Lung (tissue), 16 donors: ENCODE data around the gene PSMA8. TPM values are rescaled to one million over a fixed set of nuclear protein-coding genes. Genes with fewer than 3 reads are reported as not detected.

Experiments
- ATAC-seq: fragments of 200-7000 bp; cut with Tn5 transposase; one replicate; pipeline ENCODE4 v1.9.1; 2020; ENCODE audit warnings: moderate number of reproducible peaks; ENCODE audit not compliant: insufficient read depth, low FRiP score
- DNase-seq, 3 donors: peaks; one replicate each; pipeline ENCODE4 v3.0.0-alpha.2; 2013 to 2017
- H3K27ac ChIP-seq, 2 donors: one replicate each; pipeline ENCODE4 v1.5.1; 2013; ENCODE audit warnings: mild to moderate bottlenecking in 2 of 2, moderate library complexity in 2 of 2, control low read depth in 1 of 2, inconsistent platforms in 1 of 2, low read depth in 1 of 2, low read length in 1 of 2
- H3K27me3 ChIP-seq, 3 donors: one replicate each; pipeline ENCODE4 v1.5.1; 2013; ENCODE audit warnings: low read length in 2 of 3; ENCODE audit not compliant: control insufficient read depth in 3 of 3, insufficient read depth in 3 of 3
- H3K36me3 ChIP-seq, 4 donors: one replicate each; pipeline ENCODE4 v1.5.1; 2013; ENCODE audit warnings: low read length in 4 of 4, mild to moderate bottlenecking in 1 of 4, moderate library complexity in 1 of 4; ENCODE audit not compliant: control insufficient read depth in 4 of 4, insufficient read depth in 4 of 4
- H3K4me1 ChIP-seq, 5 donors: one replicate each; pipeline ENCODE4 v1.5.1; 2013; ENCODE audit warnings: low read length in 5 of 5, mild to moderate bottlenecking in 2 of 5, moderate library complexity in 1 of 5; ENCODE audit not compliant: control insufficient read depth in 5 of 5, insufficient read depth in 5 of 5
- H3K4me3 ChIP-seq: one replicate; pipeline ENCODE4 v1.5.1; 2013; ENCODE audit warnings: mild to moderate bottlenecking, control low read depth, moderate library complexity
- H3K9ac ChIP-seq, 2 donors: one replicate each; pipeline ENCODE4 v1.5.1; 2013; ENCODE audit warnings: low read length in 2 of 2, control low read depth in 1 of 2; ENCODE audit not compliant: insufficient read depth in 1 of 2
- H3K9me3 ChIP-seq, 4 donors: one replicate each; pipeline ENCODE4 v1.5.1; 2013; ENCODE audit warnings: low read length in 3 of 4, mild to moderate bottlenecking in 1 of 4, moderate library complexity in 1 of 4; ENCODE audit not compliant: control insufficient read depth in 4 of 4, insufficient read depth in 3 of 4
- WGBS, 2 donors: extraction: QIAGEN DNeasy Blood & Tissue Kit; methylation state at CpG; one replicate each; pipeline ENCODE4 v1.1.7; 2013; 5-methylcytosine and 5-hydroxymethylcytosine counted together
- long read RNA-seq, 5 donors: transcript quantifications; one replicate each; lab custom pipeline, GENCODE V29; 2026
- polyA plus RNA-seq, 2 donors: library from polyadenylated mRNA; stranded (reverse); fragments of 200-250 nt; gene quantifications; one replicate each; pipeline ENCODE4 v1.2.1, GENCODE V29; 2013
- total RNA-seq, 2 donors: library from RNA; depleted of rRNA in 1 of 2; stranded (reverse); fragments of >200 nt in 1 of 2; gene quantifications; one replicate each; pipeline ENCODE4 v1.2.1, GENCODE V29; 2014 to 2021
- TF ChIP-seq, protein P1 (sequence below): IDR thresholded peaks from 2 replicates; pipeline ENCODE4 v1.5.1; 2012; ENCODE audit warnings: mild to moderate bottlenecking; ENCODE audit errors: control extremely low read depth, extremely low read depth
- donor health status: control.
- donor health status: control.
- donor health status: Bipolar disorder and iron deficiency.
- donor health status: healthy.
- donor health status: DM: yes; HTN: yes; CAD: no.

The PSMA8 gene
- not detected for total RNA-seq
- polyA plus RNA-seq: under 1 TPM in 1 of 2 donors, not detected in 1; 0.07 TPM
- long read RNA-seq, donor 1: 0 reads
- long read RNA-seq, donor 2: 0 reads
- long read RNA-seq, donor 3: 0 reads
- long read RNA-seq, donor 4: 0 reads
- long read RNA-seq, donor 5, partial matches to known transcripts: 6 of 6 reads
- long read RNA-seq, donor 5, other reads (novel, unspliced or antisense): 0 of 6 reads

DNA sequence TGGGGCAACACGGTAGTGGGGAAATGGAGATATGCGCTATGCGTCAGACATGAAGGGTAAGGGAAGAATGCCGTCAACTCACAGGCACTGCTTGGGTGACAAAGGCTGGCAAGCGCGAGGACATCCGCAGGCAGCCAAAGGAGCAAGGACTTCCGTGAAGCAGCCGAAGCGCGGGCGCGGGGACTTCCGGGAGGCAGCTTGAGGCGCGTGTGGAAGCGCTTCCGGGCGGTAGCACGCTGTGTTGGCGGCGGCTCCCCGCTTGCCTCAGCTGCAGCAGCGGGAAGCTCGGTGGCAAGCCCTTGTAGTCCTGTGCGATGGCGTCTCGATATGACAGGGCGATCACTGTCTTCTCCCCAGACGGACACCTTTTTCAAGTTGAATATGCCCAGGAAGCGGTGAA lies at the start of gene PSMA8:
PSMA8 (plus strand) TSS at position 218 of the 400 bp plus-strand sequence; CDS start at position 315, 97 bp downstream.
- H3K9me3 ChIP-seq: peaks cover 0 to 4% (median 0%) of the 10 kb centered on the region in 4 donors
- H3K4me3 ChIP-seq: no peak within 1 kb of the TSS
- peak in 1 of 3 donors; percentile 44 for DNase-seq
- ATAC-seq: no peak
- no peak within 1 kb of the TSS for H3K27ac ChIP-seq
- TF ChIP-seq, protein P1, sequence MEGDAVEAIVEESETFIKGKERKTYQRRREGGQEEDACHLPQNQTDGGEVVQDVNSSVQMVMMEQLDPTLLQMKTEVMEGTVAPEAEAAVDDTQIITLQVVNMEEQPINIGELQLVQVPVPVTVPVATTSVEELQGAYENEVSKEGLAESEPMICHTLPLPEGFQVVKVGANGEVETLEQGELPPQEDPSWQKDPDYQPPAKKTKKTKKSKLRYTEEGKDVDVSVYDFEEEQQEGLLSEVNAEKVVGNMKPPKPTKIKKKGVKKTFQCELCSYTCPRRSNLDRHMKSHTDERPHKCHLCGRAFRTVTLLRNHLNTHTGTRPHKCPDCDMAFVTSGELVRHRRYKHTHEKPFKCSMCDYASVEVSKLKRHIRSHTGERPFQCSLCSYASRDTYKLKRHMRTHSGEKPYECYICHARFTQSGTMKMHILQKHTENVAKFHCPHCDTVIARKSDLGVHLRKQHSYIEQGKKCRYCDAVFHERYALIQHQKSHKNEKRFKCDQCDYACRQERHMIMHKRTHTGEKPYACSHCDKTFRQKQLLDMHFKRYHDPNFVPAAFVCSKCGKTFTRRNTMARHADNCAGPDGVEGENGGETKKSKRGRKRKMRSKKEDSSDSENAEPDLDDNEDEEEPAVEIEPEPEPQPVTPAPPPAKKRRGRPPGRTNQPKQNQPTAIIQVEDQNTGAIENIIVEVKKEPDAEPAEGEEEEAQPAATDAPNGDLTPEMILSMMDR: no peak
- no peaks in the 10 kb centered on the region for H3K36me3 ChIP-seq
- WGBS, 2 donors: 60 to 61% methylated on average over 30 to 31 of the region's 31 CpGs
- peaks cover 0 to 3% (median 0%) of the 10 kb centered on the region in 5 donors for H3K4me1 ChIP-seq
- no peaks in the 10 kb centered on the region for H3K27me3 ChIP-seq
- H3K9ac ChIP-seq: no peak within 1 kb of the TSS

DNA sequence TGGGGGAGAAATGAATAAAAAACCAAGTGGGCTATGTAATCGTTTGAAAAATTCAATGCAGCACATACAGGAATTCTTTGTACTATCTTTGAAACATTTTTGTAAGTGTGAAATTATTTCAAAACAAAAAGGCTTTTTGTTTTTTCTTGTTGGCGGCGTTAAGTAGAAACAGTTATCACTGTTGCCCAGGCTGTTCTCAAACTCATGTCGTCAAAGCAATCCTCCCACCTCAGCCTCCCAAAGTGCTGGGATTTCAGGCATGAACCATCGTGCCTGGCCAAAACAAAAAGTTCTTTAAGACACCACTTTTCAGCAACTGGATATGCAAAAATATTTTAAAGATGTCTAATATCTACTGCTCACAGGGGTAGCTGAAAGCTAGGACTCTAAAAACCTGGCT lies 48.6 kb upstream of the PSMA8 start:
- H3K27me3 ChIP-seq: no peaks in the 10 kb centered on the region
- H3K4me1 ChIP-seq: peaks cover 0 to 23% (median 2%) of the 10 kb centered on the region in 5 donors
- WGBS, 2 donors: 94 to 95% methylated on average over 5 of the region's 5 CpGs
- no peak overlapping the region for H3K4me3 ChIP-seq
- ATAC-seq (no peak), DNase-seq (no peak)
- H3K9ac ChIP-seq: no peak overlapping the region
- H3K36me3 ChIP-seq: peaks cover 2 to 34% (median 16%) of the 10 kb centered on the region in 4 donors
- H3K9me3 ChIP-seq: no peaks in the 10 kb centered on the region
- TF ChIP-seq, protein P1: no peak
- no peak overlapping the region for H3K27ac ChIP-seq

DNA sequence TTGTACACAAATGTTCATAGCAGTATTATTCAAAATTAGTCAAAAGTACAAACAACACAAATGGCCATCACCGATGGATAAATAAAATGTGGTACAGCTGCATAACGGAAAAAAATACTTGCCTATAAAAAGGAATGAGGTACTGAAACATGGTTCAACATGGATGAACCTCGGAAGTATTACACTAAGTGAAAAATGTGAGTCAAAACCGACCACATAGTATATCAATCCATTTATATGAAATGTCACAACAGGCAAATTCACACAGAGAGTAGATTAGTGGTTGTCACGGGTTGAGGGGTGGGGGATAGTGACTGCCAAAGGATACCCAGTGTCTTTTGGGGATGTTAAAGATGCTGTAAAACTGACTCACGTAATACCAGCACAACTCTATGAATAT lies 46.7 kb upstream of the PSMA8 start:
- ATAC-seq (no peak), DNase-seq (no peak)
- Histone ChIP-seq H3K27ac (no peak overlapping the region), H3K4me1 (peaks cover 0 to 27% (median 5%) of the 10 kb centered on the region in 5 donors), H3K36me3 (peaks cover 0 to 28% (median 13%) of the 10 kb centered on the region in 4 donors), H3K27me3 (no peaks in the 10 kb centered on the region), H3K4me3 (no peak overlapping the region), H3K9me3 (no peaks in the 10 kb centered on the region), H3K9ac (no peak overlapping the region)
- 87 to 94% methylated on average over 6 of the region's 6 CpGs for WGBS, 2 donors
- TF ChIP-seq, protein P1: no peak
